OCI-LY7 (cell line): ENCODE results near the gene AHNAK2. TPM values are rescaled to one million over a fixed set of nuclear protein-coding genes. Genes with fewer than 3 reads are reported as not detected.

ENCODE experiments used
- BruUV-seq: library from RNA; stranded (reverse); fragments of 400-500 nt; replicated peaks from 2 replicates; lab custom pipeline; 2021; lab: Mats Ljungman, UMichigan
- CTCF ChIA-PET: fragments of 300-600 bp; sonication (Branson Sonifier 250); formaldehyde crosslinking; loops from one replicate; lab custom pipeline; 2022; ENCODE audit warnings: antibody characterized with exemption; ENCODE audit not compliant: unreplicated experiment; lab: Charles Lee
- POLR2A ChIA-PET: fragments of 300-600 bp; sonication (Branson Sonifier 250); formaldehyde crosslinking; loops from one replicate; lab custom pipeline; 2022; ENCODE audit warnings: antibody characterized with exemption; lab: Charles Lee
- DNase-seq: peaks from one replicate; pipeline ENCODE4 v3.0.0-alpha.2; 2015; ENCODE audit warnings: low spot score
- H2AFZ ChIP-seq: fragments of 200-600 bp; sonication (generic), shearing (Covaris generic); 2 replicates; pipeline ENCODE4 v1.6.1; 2014; ENCODE audit warnings: mild to moderate bottlenecking, antibody characterized with exemption, low read length, moderate library complexity
- H3K27ac ChIP-seq: fragments of 200-600 bp; sonication (generic); 2 replicates; pipeline ENCODE4 v1.5.1; 2014; ENCODE audit warnings: mixed run types, low read depth, mild to moderate bottlenecking, moderate library complexity, low read length, inconsistent platforms; ENCODE audit not compliant: poor library complexity, severe bottlenecking
- H3K36me3 ChIP-seq: fragments of 200-600 bp; sonication (generic); 2 replicates; pipeline ENCODE4 v1.6.1; 2014; ENCODE audit warnings: mild to moderate bottlenecking, antibody characterized with exemption, low read length, moderate library complexity, mixed read lengths; ENCODE audit not compliant: insufficient read depth
- H3K4me1 ChIP-seq: fragments of 200-600 bp; sonication (generic); 2 replicates; pipeline ENCODE4 v1.5.1; 2014; ENCODE audit warnings: mild to moderate bottlenecking, low read length; ENCODE audit not compliant: insufficient read depth, poor library complexity, severe bottlenecking
- H3K4me2 ChIP-seq: fragments of 200-600 bp; sonication (generic); 2 replicates; pipeline ENCODE4 v1.6.1; 2014; ENCODE audit warnings: mild to moderate bottlenecking, low read length
- H3K4me3 ChIP-seq: fragments of 200-600 bp; sonication (generic); 2 replicates; pipeline ENCODE4 v1.5.1; 2014; ENCODE audit warnings: mild to moderate bottlenecking, low read depth, low read length; ENCODE audit not compliant: poor library complexity, severe bottlenecking
- H3K79me2 ChIP-seq: fragments of 200-600 bp; sonication (generic); 2 replicates; pipeline ENCODE4 v1.6.1; 2016; ENCODE audit warnings: low read depth, mild to moderate bottlenecking, low read length, moderate library complexity, mixed read lengths; ENCODE audit not compliant: insufficient read depth
- H3K9me2 ChIP-seq: fragments of 200-600 bp; sonication (generic); 2 replicates; pipeline ENCODE4 v1.6.1; 2016; ENCODE audit warnings: mild to moderate bottlenecking, low read length, mixed read lengths; ENCODE audit not compliant: insufficient read depth
- H3K9me3 ChIP-seq: fragments of 200-600 bp; sonication (generic); 2 replicates; pipeline ENCODE4 v1.6.1; 2014; ENCODE audit warnings: mild to moderate bottlenecking, mixed run types, low read length, mixed read lengths
- H4K20me1 ChIP-seq: fragments of 200-600 bp; sonication (generic); 2 replicates; pipeline ENCODE4 v1.6.1; 2014; ENCODE audit warnings: mild to moderate bottlenecking, antibody characterized with exemption, low read length, moderate library complexity, mixed read lengths; ENCODE audit not compliant: insufficient read depth
- EZH2phosphoT487 ChIP-seq: fragments of 200-600 bp; sonication (generic); IDR thresholded peaks from 2 replicates; pipeline ENCODE4 v1.6.1; 2018; ENCODE audit warnings: low read depth, borderline replicate concordance, mild to moderate bottlenecking, mixed run types, antibody characterized with exemption, low read length, moderate library complexity, mixed read lengths
- intact Hi-C: fragments of 100-400 bp; cut with micrococcal nuclease; formaldehyde crosslinking; loops from one replicate; pipeline ENCODE4 v1.10.0; 2022; ENCODE audit not compliant: unreplicated experiment
- total RNA-seq, 2 experiments: library from RNA; depleted of rRNA in 1 of 2; stranded (reverse); fragments of >200 nt in 1 of 2; shearing (Covaris generic) in 1 of 2; gene quantifications; 2 replicates each; pipeline ENCODE4 v1.2.3, GENCODE V29; 2014 to 2022
- TF ChIP-seq, protein P1 (sequence below): fragments of 200-600 bp; sonication (generic); conservative IDR thresholded peaks from 2 replicates; pipeline ENCODE4 v1.5.1; 2014; ENCODE audit warnings: mild to moderate bottlenecking, antibody characterized with exemption, low read length, moderate library complexity, mixed read lengths

Gene AHNAK2
- total RNA-seq, 2 experiments from 2014 or later = 0.61 TPM; not detected in 1

- H3K9me2 ChIP-seq = no peaks in the 10 kb centered on the region
- no peak overlapping the region for H3K4me2 ChIP-seq
- no peaks in the 10 kb centered on the region for H3K79me2 ChIP-seq
- no peak overlapping the region for H3K4me3 ChIP-seq
- no TSS peak for BruUV-seq
- POLR2A ChIA-PET = no interaction called here
- no peaks in the 10 kb centered on the region for H3K9me3 ChIP-seq
- no peak for DNase-seq
- CTCF ChIA-PET = no interaction called here
- TF ChIP-seq, protein P1, sequence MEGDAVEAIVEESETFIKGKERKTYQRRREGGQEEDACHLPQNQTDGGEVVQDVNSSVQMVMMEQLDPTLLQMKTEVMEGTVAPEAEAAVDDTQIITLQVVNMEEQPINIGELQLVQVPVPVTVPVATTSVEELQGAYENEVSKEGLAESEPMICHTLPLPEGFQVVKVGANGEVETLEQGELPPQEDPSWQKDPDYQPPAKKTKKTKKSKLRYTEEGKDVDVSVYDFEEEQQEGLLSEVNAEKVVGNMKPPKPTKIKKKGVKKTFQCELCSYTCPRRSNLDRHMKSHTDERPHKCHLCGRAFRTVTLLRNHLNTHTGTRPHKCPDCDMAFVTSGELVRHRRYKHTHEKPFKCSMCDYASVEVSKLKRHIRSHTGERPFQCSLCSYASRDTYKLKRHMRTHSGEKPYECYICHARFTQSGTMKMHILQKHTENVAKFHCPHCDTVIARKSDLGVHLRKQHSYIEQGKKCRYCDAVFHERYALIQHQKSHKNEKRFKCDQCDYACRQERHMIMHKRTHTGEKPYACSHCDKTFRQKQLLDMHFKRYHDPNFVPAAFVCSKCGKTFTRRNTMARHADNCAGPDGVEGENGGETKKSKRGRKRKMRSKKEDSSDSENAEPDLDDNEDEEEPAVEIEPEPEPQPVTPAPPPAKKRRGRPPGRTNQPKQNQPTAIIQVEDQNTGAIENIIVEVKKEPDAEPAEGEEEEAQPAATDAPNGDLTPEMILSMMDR = peak; percentile 41
- TF ChIP-seq EZH2phosphoT487 = no peak
- H3K4me1 ChIP-seq = no peaks in the 10 kb centered on the region
- no peaks in the 10 kb centered on the region for H3K36me3 ChIP-seq
- H3K27ac ChIP-seq = no peak overlapping the region
- no peak overlapping the region for H2AFZ ChIP-seq
- intact Hi-C loops = no loop called here
- no peaks in the 10 kb centered on the region for H4K20me1 ChIP-seq
Observed at GRCh38 chr14:104940526-104941150, 37.5 kb downstream of the AHNAK2 start.

GRCh38 chr14:104939666-104940410 lies 38.3 kb downstream of the AHNAK2 start:
- Histone ChIP-seq H3K36me3 (no peaks in the 10 kb centered on the region), H3K27ac (no peak overlapping the region), H2AFZ (no peak overlapping the region), H4K20me1 (no peaks in the 10 kb centered on the region), H3K9me3 (no peaks in the 10 kb centered on the region), H3K4me3 (no peak overlapping the region), H3K4me1 (no peaks in the 10 kb centered on the region), H3K79me2 (no peaks in the 10 kb centered on the region), H3K9me2 (no peaks in the 10 kb centered on the region), H3K4me2 (no peak overlapping the region)
- no peak for TF ChIP-seq EZH2phosphoT487
- TF ChIP-seq, protein P1 = no peak
- no TSS peak for BruUV-seq
- ChIA-PET CTCF (no interaction called here), POLR2A (no interaction called here)
- no peak for DNase-seq
- intact Hi-C loops = no loop called here

DNA sequence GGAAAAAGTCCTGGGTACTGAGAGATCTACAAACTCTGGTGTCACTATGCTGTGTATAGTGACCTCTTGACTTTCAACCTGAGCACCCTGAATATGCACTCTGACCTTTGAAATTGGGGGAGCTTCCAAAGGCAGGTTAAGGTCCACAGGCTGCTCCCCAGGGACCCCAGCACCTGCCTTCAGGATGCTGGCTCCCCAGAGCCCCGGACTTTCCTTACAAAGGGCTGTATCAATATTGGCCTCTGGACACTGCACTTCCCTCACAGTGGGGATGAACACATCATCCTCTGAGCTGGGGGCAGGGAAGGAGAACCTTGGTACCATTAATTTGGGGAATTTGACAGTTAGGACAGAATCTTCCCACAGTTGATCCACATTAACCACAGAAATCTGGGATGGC lies 39.2 kb downstream of the AHNAK2 start:
- Histone ChIP-seq H3K36me3 (no peaks in the 10 kb centered on the region), H3K27ac (no peak overlapping the region), H3K4me2 (no peak overlapping the region), H3K4me3 (no peak overlapping the region), H4K20me1 (no peaks in the 10 kb centered on the region), H3K4me1 (no peaks in the 10 kb centered on the region), H2AFZ (no peak overlapping the region), H3K9me2 (no peaks in the 10 kb centered on the region), H3K79me2 (no peaks in the 10 kb centered on the region), H3K9me3 (no peaks in the 10 kb centered on the region)
- intact Hi-C loops = no loop called here
- no TSS peak for BruUV-seq
- ChIA-PET CTCF (no interaction called here), POLR2A (no interaction called here)
- DNase-seq = no peak
- no peak for TF ChIP-seq EZH2phosphoT487
- TF ChIP-seq, protein P1 = no peak
